CMK (cell line): ENCODE results near the gene ARRDC5.
A peak's percentile ranks its signal among the peaks of the same experiment; 100 is the strongest.
"Not testable (repeated sequence)": the region's sequence is repeated elsewhere in the genome, so short reads cannot be mapped to it uniquely, and the experiment has no call there.

Experiments used
- DNase-seq: peaks from one replicate; pipeline ENCODE4 v3.0.0-alpha.2; 2010; ENCODE audit warnings: low read depth

ARRDC5 gene

DNA sequence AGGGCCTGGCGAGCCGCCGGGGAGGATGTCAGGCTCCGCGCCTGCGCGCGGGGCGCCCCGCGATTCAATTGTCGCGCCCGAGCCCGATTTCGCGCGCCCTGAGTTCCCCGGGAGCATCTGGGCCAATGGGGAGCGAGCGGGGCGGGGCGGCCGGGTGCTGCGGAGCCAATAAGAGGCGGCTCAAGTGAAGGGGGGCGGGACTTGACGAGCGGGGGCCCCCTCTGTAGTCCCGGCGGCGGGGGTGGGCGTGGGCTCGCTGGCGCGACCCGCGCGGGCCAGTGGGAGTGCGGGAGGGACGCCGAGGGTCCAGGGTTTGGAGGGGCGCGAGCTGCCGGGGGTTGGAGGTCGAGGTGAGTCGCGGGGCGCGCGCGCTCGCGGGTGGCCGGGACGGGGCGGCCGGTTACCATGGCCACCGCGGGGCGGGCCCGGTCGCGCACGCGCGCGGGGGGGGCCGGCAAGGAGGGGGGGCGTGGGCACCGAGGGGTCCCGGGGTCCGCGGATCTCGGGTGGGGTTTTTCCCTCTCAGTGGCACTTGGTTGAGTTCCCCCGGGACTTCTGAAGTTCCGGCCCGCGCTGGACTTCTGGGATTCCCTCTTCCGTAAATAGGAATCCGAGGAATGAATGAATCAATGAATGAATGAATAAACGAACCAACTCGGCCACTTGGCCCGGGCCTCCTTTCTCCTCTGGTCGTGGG is 7.3 kb upstream of the ARRDC5 start:
- DNase-seq: peak; percentile 81

DNA sequence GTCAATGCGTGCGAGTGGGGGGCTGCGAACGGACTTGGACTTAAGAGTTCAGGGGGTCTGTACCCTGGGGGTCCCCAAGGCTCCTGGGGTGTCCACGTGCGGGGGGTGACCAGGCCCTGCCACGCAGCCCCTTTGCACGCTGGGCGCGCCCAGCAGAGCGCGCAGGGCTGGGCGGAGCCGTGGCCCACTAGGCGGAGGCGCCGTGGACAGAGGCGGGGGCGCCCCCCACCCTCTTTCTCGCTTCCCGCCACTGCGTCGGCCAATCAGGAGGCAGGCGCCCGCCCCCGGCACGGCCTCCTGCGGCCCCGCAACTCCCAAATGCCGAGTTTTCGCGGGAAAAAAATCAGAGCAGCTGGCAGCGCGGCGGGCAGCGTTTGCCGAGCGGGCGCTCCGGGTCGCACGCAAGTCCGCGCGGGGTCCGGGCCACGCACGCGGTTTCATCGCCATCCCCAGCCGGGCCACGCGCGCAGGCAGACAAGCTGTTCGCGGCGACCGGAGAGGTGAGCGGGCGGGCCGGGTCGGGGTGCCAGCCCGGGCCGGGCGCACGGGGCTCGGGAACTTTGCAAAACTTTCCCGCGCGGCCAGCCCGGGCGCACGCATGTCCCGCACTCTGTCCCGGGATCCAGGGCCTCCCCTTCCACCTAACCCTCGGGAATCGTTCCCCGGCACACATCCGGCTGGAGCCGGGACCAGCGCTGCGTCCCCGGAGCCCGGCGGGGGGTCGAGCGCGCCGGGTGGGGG is 6.6 kb upstream of the ARRDC5 start, which contains the start of gene UHRF1:
Gene UHRF1 (plus strand): TSS at position 346 of the 741 bp plus-strand sequence. CDS start 1,385 bp downstream, outside the sequence.
- DNase-seq: peak; percentile 38

DNA sequence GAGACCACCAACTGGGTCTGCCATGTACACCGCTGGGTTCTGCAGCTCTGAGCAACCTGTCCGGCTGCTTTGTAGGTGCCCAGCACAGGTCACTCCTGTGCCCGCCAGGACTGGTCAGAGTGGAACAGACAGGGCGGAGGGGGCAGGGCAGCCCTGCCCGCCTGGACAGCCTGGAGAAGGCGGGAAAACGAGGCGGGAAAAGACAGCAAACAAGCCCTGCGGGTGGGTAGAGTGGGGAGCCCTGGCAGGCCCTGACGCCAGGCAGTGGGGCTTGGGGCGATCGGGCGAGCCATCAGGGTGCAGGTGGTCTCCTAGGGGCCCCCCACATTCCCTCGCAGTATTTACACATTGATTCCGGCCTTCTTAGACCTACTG is 6.1 kb upstream of the ARRDC5 start:
- no peak for DNase-seq

DNA sequence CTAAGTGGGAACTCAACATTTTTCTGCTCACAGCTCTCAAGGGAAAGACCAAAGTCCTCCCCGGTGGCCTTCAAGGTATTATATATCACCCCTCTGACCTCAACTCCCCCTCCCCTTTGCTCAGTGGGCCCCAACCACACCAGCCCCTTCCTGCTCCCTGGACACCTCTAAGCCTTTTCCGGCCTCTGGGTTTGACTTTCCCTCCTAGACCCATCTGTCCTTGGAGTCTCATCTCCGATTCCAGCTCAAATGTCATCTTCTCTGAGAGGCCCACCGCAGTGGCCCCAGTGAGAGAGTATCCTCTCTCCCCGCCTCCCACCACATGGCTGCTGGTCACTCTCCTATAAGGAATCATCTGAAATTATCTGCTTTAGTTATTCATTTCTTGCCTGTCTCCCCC is 5.7 kb upstream of the ARRDC5 start:
- DNase-seq: no peak

DNA sequence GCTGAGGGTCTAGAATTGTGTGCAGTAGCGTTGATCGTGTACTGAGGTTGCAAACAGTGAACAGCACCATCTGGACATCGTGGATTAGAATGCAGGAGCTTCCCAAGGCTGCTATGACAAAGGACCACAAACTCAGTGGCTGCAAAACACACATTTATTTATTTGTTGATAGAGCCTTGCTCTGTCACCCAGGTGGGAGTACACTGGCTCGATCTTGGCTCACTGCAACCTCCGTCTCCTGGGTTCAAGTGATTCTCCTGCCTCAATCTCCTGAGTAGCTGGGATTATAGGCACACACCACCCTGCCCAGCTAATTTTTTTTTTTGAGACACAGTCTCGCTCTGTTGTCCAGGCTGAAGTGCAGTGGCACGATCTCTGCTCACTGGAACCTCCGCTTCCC is 4.3 kb upstream of the ARRDC5 start:
- DNase-seq: no peak

DNA sequence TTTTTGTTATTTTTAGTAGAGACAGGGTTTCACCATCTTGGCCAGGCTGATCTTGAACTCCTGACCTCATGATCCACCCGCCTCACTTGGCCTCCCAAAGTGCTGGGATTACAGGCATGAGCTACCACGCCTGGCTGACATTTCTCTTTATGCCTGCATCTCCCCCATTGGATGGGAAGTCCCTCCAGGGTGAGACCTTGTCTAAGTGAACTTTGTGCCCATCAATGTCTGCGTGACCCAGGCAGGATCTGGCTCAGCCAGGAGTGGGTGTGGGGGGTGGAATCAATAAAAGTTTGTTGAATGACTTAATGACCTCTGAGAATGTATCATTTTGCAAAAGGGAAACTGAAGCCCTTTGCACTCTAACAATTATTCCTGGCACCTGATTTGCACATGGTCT is 1.8 kb upstream of the ARRDC5 start:
- DNase-seq: no peak

DNA sequence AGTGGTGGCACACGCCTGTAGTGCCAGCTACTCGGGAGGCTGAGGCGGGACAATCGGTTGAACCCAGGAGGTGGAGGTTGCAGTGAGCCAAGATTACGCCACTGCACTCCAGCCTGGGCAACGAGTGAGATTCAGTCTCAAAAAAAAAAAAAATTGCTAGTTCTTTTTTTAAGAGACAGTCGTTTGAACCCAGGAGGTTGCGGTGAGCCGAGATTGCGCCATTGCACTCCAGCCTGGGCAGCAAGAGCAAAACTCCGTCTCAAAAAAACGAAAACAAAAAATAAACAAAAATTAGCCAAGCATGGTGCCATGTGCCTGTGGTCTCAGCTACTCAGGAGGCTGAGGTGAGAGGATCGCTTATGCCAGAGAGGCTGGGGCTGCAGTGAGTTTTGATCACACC is 1.8 kb downstream of the ARRDC5 start:
- not testable (repeated sequence) for DNase-seq

DNA sequence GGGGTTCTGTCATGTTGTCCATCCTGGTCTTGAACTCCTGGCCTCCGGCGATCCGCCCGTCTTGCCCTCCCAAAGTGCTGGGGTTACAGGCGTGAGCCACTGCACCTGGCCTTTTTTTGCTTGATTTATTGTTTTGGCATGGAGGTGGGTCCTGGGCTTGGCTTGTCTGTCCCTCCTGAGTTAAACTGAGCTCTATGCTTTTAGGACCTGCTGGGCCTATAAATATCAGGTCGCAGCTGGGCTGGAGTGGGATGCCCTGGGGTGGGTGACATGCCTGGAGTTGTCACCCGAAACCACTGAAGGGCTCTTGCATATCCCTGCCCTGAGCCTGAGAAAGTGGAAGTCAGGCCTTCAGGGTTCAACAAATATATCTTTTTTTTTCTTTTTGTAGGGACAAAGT is 5.5 kb downstream of the ARRDC5 start:
- DNase-seq: no peak

DNA sequence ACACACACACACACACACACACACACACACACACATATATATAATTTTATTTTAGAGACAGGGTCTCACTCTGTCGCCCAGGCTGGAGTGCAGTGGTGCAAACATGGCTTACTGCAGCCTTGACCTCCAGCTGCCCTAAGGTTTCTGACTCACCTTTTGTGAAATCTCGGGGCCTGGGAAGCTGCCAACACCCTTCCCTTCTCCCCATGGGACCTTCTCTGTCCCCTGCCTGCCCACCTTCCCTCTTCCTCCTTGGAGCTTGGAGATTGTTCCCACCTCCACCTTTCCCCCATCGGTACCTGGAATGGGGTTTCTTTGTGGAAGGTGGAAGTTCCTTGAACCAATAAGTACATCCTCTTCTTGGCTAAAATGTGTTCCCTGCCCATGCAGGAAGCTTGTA is 6.3 kb downstream of the ARRDC5 start:
- no peak for DNase-seq

DNA sequence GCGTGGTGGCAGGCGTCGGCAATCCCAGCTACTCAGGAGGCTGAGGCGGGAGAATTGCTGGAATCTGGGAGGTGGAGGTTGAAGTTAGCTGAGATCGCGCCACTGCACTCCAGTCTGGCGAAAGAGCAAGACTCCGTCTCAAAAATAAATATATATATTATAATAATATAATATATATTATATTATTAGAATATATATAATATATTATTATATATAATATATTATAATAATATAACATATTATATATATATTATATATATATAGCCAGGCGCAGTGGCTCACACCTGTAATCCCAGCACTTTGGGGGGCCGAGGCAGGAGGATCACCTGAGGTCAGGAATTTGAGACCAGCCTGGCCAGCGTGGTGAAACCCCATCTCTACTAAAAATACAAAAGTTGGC is 9.7 kb downstream of the ARRDC5 start:
- DNase-seq: not testable (repeated sequence)

DNA sequence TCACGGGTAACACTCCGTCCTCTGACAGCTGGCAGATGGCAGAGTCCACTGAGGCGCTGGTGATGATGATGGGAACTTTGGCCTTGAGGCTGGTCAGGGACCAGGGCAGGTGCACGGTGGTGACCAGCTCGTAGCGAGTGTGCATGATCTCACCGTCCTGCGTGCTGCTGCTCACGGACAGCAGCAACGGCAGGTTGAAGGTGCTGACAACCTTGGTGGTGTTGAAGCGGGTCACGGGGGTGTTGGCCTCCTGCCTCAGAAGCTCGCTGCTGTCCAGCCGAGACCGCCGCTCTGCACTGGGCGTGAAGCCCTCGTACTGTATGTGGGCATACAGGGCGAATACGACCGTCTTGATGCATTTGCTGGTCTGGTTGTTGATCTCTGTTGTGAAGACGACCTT is 11.6 kb downstream of the ARRDC5 start:
- DNase-seq: no peak

DNA sequence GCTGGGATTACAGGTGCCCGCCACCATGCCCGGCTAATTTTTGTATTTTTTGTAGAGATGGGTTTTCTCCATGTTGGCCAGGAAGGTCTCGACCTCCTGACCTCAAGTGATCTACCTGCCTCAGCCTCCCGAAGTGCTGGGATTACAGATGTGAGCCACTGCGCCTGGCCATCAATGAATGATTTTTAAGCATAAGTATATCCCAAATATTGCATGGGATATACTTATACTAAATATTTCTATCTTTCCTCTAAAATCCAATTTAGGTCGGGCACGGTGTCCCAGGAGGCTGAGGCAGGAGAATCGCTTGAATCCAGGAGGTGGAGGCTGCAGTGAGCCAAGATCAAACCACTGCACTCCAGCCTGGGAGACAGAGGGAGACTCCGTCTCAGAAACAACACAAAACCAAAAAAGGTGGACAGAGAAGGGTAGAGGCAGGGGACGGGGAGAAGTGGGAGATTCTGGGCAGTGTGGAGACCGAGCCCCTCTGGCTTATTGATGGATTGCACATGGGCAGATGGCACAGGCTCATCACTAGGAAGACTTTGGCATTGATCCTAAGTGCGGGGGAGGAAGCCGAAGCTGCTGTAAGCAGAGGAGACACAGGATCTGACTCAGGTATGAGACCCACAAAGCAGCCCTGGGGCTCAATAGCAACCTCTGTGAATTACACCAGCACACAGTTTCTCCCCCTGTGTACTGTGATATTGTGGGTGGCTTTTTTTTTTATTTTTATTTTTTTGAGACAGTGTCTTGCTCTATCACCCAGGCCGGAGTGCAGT is 13.5 kb downstream of the ARRDC5 start:
- DNase-seq: no peak

DNA sequence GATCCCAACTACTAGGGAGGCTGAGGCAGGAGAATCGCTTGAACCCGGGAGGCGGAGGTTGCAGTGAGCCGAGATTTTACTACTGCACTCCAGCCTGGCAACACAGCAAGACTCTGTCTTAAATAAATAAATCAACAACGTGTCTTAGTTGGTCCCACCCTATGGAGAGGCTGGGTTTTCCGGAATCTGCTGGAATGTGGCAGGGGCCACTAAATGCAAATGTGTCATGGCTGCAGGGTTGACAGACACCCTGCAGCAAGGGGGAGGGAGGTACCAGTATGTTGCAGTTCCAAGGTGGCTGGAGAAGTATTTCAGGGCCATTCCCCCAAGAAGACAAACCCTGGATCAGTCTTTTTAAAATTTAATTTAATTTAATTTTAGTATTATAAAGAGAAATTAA is 14.9 kb downstream of the ARRDC5 start:
- DNase-seq: not testable (repeated sequence)

DNA sequence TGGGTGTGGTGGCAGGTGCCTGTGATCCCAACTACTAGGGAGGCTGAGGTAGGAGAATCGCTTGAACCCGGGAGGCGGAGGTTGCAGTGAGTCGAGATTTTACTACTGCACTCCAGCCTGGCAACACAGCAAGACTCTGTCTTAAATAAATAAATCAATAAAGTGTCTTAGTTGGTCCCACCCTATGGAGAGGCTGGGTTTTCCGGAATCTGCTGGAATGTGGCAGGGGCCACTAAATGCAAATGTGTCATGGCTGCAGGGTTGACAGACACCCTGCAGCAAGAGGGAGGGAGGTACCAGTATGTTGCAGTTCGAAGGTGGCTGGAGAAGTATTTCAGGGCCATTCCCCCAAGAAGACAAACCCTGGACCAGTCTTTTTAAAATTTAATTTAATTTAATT is 17.7 kb downstream of the ARRDC5 start:
- not testable (repeated sequence) for DNase-seq

DNA sequence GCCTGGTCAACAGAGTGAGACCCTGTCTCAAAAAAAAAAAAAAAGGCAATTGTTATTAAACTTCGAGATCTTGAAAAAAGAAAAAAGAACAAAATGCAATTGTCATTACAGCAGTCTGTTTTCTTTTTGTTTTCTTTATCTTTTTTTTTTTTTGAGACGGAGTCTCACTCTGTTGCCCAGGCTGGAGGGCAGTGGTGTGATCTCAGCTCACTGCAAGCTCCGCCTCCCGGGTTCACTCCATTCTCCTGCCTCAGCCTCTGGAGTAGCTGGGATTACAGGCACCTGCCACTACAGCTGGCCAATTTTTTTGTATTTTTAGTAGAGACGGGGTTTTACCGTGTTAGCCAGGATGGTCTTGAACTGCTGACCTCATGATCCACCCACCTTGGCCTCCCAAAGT is 19.8 kb downstream of the ARRDC5 start:
- not testable (repeated sequence) for DNase-seq

DNA sequence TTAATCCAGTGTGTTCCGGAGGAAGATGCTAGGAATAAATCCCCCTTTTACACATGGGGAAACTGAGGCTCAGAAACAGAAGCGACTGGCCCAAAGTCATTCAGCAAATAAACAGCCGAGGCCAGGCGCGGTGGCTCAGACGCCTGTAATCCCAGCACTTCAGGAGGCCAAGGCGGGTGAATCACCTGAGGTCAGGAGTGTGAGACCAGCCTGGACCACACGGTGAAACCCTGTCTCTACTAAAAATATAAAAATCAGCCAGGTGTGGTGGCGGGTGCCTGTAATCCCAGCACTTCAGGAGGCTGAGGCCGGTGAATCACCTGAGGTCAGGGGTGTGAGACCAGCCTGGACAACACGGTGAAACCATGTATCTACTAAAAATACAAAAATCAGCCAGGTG is 23.7 kb downstream of the ARRDC5 start:
- no peak for DNase-seq

DNA sequence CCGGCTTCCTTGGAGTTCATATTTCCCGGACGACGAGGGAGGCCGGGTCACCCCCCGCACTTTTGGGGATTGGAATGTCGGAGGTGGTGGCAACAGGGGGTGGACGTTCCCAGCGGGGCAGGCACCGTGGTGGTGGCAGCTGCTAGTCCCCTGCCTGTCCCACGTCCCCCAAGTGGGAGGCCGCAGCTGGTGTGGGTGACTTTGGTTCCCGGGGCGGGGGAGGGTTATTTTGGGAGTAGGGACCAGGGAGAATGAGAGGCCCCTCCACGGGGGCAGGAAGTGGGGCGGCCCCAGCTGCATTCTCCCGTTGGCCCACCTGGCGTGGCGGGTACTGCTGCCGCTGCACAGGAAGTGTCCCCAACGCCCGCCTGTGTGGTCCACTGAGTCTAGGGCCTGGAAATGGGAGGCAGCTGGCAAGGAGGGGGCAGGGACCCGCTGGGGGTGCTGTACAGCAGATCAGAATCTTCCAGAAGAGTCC is 24.2 kb downstream of the ARRDC5 start:
- DNase-seq: no peak

DNA sequence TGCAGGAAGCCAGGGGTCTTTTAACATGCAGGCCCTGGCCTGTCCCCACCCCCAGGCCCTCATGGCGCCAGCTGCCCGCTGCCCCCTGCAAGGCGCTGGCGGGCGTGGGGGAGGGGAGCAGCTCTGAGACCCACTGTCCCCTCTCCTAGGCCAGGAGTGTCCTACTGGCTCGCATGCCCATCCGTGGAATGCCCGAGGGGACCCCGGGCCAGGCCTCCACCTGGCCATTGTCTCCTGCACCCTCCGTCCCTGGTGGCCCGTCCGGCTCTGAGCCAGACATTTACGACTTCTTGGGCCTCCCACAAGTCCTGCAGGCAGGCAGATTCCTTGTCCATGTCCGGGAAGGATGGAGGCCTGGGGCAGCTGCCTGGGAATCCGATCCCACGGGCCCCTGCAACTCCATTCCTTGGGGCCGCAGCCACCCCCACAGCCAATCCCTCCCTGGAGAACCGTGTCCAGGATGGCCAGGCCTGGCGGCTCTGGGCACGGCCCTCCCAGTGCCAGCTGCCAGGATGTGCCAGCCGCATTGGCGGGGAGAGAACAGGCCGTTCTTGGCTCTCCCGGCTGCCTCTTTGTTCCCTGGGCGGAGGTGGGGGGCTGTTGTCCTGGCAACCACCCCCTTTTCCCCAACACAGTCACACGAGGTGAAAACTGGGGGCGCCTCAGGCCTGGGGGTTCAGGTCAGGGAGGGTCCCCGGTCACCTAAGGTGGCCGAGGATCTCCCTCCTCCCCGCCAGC is 24.8 kb downstream of the ARRDC5 start:
- DNase-seq: no peak

DNA sequence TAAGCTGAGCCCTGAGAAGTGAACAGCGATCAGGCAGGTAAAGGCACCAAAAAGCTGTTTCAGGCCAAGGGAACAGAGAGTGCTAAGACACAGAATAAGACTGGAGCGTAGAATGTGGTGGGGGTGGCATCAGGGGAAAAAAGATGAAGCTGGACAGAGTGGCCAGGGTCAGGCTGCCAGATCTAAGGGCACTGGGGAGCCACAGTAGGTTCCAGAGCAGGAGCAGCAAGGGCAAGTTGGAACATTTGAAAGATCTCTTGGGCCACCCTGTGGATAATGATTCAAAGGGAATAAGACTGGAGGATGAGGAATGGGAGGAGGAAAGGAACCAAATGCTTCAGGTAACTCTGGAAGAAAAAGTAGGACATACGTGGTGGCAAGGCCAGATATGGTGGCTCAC is 28.8 kb downstream of the ARRDC5 start:
- no peak for DNase-seq

DNA sequence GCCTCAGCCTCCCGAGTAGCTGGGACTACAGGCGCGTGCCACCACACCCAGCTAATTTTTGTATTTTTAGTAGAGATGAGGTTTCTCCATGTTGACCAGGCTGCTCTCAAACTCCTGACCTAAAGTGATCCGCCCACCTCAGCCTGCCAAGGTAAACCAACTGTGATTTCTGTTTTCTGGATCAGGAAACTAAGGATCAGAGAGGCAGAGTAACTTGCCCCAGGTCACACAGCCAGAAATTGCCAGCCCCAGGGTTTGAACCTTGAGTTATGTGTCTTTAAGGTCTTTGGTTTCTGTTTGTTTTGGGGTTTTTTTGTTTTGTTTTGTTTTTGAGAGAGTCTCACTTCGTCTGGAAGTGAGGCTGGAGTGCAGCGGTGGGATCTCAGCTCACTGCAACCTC is 31.0 kb downstream of the ARRDC5 start:
- DNase-seq: no peak

DNA sequence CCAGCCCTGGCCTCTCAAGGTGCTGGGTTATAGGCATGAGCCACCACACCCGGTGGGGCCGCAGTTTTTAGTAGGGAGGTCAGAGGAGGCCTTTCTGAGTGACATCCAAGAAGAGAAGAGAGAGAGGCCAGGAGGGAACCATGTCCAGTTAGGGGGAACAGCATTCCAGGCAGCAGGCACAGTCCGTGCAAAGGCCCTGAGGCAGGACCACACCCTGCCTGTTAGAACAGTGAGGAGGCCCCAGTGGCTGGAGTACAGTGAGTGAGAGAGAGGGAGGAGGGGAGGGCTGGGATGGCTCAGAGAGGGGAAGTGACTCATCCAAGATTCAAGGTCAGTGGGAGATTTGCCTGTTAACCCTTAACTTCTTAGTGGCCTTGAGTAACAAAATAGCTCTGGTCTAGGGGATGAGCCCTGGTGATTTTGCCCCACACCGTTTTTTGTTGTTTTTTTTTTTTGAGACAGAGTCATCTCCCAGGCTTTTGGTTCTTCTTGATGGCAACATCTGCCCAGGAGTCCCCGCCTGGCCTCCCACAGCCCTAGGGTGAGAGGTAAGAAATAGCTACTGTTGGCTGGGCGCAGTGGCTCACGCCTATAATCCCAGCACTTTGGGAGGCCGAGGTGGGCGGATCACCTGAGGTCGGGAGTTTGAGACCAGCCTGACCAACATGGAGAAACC is 32.5 kb downstream of the ARRDC5 start:
- DNase-seq: peak; percentile 61
